Measurements from ENCODE around the gene CTH.

Gene CTH

GRCh38 chr1:70403759-70404158 is 7.3 kb upstream of the CTH start:
- Histone ChIP-seq H3K27me3 (ENCODE audit: control insufficient read depth, low read length) (peaks cover 3% of the 10 kb centered on the region; the same call in 1 of the 2 replicates), H3K79me2 (ENCODE audit: control insufficient read depth, low read length) (no peaks in the 10 kb centered on the region), H3K9me2 (replicated peaks; ENCODE audit: control insufficient read depth, low read length) (no peaks in the 10 kb centered on the region), H3K9me3 (ENCODE audit: control insufficient read depth, insufficient read depth, low read length) (no peaks in the 10 kb centered on the region), H3K4me1 (ENCODE audit: control insufficient read depth, low read length) (peaks cover 6% of the 10 kb centered on the region), H4K20me1 (ENCODE audit: control insufficient read depth, insufficient read depth, low read depth, low read length) (no peaks in the 10 kb centered on the region), H3F3A (ENCODE audit: control insufficient read depth, insufficient read depth) (no peaks in the 10 kb centered on the region), H3K4me2 (ENCODE audit: low read length) (no peak overlapping the region), H3K27ac (ENCODE audit: low read depth, low read length) (no peak overlapping the region), H3K36me3 (ENCODE audit: control insufficient read depth, low read length) (no peaks in the 10 kb centered on the region), H3K4me3 (ENCODE audit: low read length) (no peak overlapping the region)
- no peak for TF ChIP-seq CTCF (IDR thresholded peaks at IDR 0.05; ENCODE audit: low read depth, low read length, poor library complexity, severe bottlenecking)
- TF ChIP-seq EZH2phosphoT487 (IDR thresholded peaks at IDR 0.05; ENCODE audit: borderline replicate concordance, low read length): no peak

GRCh38 chr1:70405780-70406416 is 5.2 kb upstream of the CTH start:
- Histone ChIP-seq H3K36me3 (ENCODE audit: control insufficient read depth, low read length) (no peaks in the 10 kb centered on the region), H3K4me2 (ENCODE audit: low read length) (no peak overlapping the region), H3K27me3 (ENCODE audit: control insufficient read depth, low read length) (peaks cover 3% of the 10 kb centered on the region; the same call in 1 of the 2 replicates), H4K20me1 (ENCODE audit: control insufficient read depth, insufficient read depth, low read depth, low read length) (no peaks in the 10 kb centered on the region), H3F3A (ENCODE audit: control insufficient read depth, insufficient read depth) (peaks cover 2% of the 10 kb centered on the region; the same call in 1 of the 2 replicates), H3K27ac (ENCODE audit: low read depth, low read length) (no peak overlapping the region), H3K4me3 (ENCODE audit: low read length) (no peak overlapping the region), H3K9me3 (ENCODE audit: control insufficient read depth, insufficient read depth, low read length) (no peaks in the 10 kb centered on the region), H3K79me2 (ENCODE audit: control insufficient read depth, low read length) (no peaks in the 10 kb centered on the region), H3K4me1 (ENCODE audit: control insufficient read depth, low read length) (peaks cover 13% of the 10 kb centered on the region), H3K9me2 (replicated peaks; ENCODE audit: control insufficient read depth, low read length) (no peaks in the 10 kb centered on the region)
- TF ChIP-seq EZH2phosphoT487 (IDR thresholded peaks at IDR 0.05; ENCODE audit: borderline replicate concordance, low read length): no peak
- TF ChIP-seq CTCF (IDR thresholded peaks at IDR 0.05; ENCODE audit: low read depth, low read length, poor library complexity, severe bottlenecking): no peak

GRCh38 chr1:70409136-70409535 is 1.9 kb upstream of the CTH start:
- H3K27me3 ChIP-seq (ENCODE audit: control insufficient read depth, low read length): peaks cover 3% of the 10 kb centered on the region; the same call in 1 of the 2 replicates
- no peaks in the 10 kb centered on the region for H4K20me1 ChIP-seq (ENCODE audit: control insufficient read depth, insufficient read depth, low read depth, low read length)
- no peaks in the 10 kb centered on the region for H3K36me3 ChIP-seq (ENCODE audit: control insufficient read depth, low read length)
- no peak overlapping the region for H3K27ac ChIP-seq (ENCODE audit: low read depth, low read length)
- TF ChIP-seq EZH2phosphoT487 (IDR thresholded peaks at IDR 0.05; ENCODE audit: borderline replicate concordance, low read length) (no peak), CTCF (IDR thresholded peaks at IDR 0.05; ENCODE audit: low read depth, low read length, poor library complexity, severe bottlenecking) (no peak)
- H3K79me2 ChIP-seq (ENCODE audit: control insufficient read depth, low read length): peaks cover 7% of the 10 kb centered on the region
- H3K9me2 ChIP-seq (replicated peaks; ENCODE audit: control insufficient read depth, low read length): no peaks in the 10 kb centered on the region
- H3K4me3 ChIP-seq (ENCODE audit: low read length): no peak overlapping the region
- no peak overlapping the region for H3K4me2 ChIP-seq (ENCODE audit: low read length)
- H3K9me3 ChIP-seq (ENCODE audit: control insufficient read depth, insufficient read depth, low read length): no peaks in the 10 kb centered on the region
- peaks cover 2% of the 10 kb centered on the region; the same call in 1 of the 2 replicates for H3F3A ChIP-seq (ENCODE audit: control insufficient read depth, insufficient read depth)
- peaks cover 20% of the 10 kb centered on the region for H3K4me1 ChIP-seq (ENCODE audit: control insufficient read depth, low read length)

All from DOHH2 (cell line).